ENCODE data around the gene TPRG1L.

The TPRG1L gene

GRCh38 chr1:3663999-3664699 is 39.3 kb downstream of the TPRG1L start:
- DNase-seq (ENCODE audit: low spot score): no peak

- DNase-seq (ENCODE audit: low spot score): no peak
These were observed 40.0 kb downstream of the TPRG1L start for GRCh38 chr1:3664700-3665375.

DNA sequence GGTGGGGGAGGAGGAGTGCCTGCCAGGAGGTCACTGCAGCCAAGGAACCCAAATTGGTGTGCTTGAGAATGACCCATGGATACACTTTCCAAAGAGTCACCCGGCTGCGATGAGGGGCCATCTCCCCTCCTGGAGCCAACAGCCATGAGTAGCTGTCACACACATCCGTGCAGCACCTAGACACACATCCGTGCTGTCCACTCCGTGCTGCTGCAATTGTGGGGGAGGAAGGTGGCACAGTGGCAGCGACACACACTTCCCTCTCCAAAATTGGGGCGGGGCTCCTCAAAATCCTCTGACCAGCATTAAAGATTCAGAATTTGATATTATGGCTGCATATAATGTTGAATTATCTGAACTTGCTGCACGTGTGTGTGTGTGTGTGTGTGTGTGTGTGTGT is 43.3 kb downstream of the TPRG1L start:
- no peak for DNase-seq (ENCODE audit: low spot score)

- DNase-seq (ENCODE audit: low spot score): no peak
These were observed 43.9 kb downstream of the TPRG1L start for GRCh38 chr1:3668585-3669300.

- DNase-seq (ENCODE audit: low spot score): no peak
These were observed 44.6 kb downstream of the TPRG1L start for GRCh38 chr1:3669421-3669821.

DNA sequence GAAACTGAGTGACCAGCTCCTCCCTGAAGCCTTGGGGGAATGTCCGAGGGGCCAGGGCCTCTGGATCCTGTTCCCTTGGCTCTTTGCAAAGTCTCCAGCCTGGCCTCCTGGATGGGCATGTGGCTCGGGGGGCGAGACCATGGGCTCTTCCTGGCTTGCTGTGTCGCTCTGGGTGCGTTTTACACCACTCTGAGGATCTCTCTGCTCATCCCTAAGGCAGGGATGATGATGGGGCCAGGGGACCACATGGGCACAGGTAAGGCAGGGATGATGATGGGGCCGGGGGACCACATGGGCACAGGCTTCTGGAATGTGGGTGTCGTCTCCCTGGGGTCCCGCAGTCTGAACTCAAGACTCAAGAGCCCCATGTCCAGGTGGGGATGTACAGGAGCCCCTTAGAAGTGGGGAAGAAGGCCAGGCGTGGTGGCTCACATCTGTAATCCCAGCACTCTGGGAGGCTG is 45.2 kb downstream of the TPRG1L start:
- DNase-seq (ENCODE audit: low spot score): no peak

- no peak for DNase-seq (ENCODE audit: low spot score)
These were observed 46.0 kb downstream of the TPRG1L start for GRCh38 chr1:3670823-3671265.

- DNase-seq (ENCODE audit: low spot score): no peak
These were observed 46.8 kb downstream of the TPRG1L start for GRCh38 chr1:3671371-3672180.

- DNase-seq (ENCODE audit: low spot score): no peak
These were observed 47.6 kb downstream of the TPRG1L start for GRCh38 chr1:3672231-3672970.

DNA sequence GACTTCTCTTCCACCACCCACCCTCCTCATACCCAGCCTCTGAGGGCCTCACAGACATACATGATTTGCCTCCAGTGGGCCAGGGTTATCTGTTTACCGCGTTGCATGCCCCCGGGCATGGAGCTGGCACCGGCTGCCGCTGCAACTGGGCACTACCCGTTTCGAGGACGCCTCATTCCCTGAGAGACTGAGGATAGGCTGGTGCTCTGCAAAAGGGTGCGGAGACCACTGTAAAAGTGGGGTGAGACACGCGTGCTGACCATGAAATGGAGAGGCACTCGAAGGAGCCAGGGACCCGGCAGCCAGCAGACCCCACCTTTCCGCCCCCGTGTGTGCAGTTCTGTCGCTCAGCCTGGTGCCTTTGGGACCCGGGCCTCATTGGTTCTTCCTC is 48.2 kb downstream of the TPRG1L start:
- DNase-seq (ENCODE audit: low spot score): no peak

GRCh38 chr1:3673381-3674099 is 48.7 kb downstream of the TPRG1L start:
- DNase-seq (ENCODE audit: low spot score): no peak

DNA sequence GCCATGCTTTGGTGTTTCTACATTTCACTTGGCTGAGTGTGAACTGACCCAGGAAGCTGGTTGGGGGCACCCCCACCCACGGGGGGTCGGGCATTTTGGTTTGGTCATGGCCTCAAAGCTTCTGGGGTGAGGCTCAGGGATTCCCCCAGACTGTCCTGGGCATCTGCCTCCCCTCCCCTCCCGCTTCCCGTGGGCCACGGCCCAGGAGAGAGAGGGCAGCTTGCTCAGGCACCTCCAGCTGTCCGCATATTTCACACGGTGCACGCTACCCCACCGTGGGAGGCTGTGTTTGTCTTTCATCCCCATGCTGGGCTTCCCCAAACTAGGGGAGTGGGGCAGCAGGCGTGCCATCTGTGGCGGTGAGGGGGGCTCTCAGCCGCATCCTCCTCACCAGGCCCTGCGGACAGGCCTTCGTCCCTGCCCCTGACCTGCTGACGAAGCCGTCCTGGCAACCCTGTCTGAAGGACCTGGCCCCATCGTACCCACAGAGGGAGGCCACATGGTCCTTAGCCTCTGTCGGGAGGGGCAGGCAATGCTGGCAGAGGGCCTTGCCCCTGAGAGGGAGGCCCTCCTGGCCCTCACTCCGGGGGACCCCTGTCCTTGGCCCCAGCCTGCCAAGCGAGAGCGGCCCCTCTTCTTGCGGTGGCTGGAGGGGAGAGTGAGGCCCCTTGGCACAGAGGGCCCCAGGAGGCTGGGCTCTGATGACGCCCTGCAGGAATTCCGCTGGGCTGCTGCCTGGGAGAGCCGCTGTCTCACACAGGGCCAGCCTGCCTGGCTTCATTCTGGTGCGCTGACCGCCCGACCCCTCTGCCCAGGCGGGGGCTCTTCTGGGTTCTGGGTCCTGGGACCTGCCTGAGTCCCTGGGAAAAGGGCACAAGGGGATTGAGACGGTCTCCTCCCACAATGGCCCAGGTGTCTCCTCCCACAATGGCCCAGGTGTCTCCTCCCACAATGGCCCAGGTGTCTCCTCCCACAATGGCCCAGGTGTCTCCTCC is 49.6 kb downstream of the TPRG1L start:
- DNase-seq (ENCODE audit: low spot score): no peak

DNA sequence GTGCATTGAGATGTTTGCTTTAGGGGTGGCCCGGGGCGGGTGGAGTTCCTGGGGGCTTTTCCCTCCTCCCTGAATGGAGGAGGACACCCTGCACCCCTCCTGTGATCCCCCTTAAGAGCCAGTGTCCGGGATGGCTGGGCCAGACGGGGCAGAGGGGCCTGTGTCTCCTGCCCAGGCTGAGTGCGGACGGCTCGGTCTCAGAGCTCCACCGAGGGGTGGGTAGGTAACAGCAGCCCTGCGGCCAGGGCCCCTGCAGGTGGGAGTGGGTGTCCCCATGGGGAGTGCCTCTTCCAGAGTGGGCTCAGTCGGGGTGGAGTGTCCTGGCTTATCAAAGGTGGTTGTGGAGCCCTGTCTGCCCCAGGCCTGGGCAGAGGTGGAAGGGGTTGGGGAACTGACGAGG is 50.6 kb downstream of the TPRG1L start:
- DNase-seq (ENCODE audit: low spot score): no peak

DNA sequence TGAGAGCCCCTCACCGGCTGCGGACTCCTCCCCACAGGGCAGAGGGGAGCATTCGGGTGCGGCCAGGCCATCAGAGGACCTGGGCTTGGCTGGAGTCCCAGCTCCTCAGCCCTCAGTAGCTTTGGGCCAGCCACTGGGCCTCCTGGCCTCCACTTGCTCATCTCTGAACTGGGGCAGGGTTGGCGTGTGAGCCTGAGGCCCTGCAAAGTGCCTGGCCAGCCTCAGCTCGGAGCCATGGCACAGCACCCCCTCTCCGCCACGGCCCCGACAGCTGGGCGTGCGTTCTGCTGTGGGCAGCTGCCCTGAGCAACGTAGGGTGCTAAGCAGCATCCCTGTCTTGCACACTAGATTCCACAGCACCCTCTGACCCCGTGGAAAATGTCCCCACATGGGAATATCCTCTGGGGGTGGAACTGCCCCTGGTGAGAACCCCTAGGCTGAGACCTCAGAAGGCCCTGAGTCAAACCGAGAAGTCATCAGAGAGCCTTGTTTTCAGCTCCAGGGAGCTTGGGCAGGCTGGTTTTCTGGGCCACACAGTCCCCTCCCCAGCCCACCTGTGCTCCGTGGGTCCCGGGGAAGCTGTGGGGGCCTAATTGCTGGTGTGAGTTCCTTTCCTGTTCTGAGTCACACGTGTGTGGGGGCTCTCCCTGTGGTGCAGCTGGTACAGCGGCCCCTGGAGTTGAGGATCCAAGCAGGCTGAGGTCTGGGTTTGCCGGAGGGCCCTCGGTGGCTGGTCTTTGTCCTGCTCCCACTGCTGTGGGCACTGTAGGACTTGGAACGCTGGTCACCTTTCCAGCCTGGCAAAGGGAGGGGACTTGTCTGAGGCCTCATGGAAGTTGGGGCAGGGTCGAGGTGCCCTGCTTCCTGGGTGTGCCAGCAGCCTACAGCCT is 52.0 kb downstream of the TPRG1L start:
- no peak for DNase-seq (ENCODE audit: low spot score)

GRCh38 chr1:3677484-3677883 is 52.7 kb downstream of the TPRG1L start:
- DNase-seq (ENCODE audit: low spot score): no peak

- DNase-seq (ENCODE audit: low spot score): no peak
These were observed 53.7 kb downstream of the TPRG1L start for GRCh38 chr1:3678361-3679097.

DNA sequence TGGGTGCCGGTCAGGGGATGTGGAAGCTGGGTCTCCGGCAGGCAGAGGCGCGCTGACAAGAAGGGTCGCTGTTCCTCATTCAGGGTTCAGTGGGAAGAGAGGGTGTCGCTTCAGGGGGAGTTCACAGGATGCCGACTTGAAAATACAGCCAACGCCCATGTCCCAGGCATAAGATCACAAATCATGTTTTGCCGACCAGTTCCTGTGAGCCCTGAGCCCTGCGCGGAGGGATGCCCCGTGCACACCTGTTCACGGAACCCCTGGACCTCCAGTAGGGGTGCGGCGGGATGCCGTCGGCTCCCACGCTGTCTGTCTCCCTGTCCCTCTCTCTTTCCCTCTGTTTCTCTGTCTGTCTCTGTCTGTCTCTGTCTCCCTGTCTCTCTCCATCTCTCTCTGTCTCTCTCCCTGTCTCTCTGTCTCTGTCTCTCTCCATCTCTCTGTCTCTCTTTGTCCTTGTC is 54.3 kb downstream of the TPRG1L start:
- no peak for DNase-seq (ENCODE audit: low spot score)
